Pancreas (tissue), 10 donors: Measurements from ENCODE around the gene TESMIN. TPM values are rescaled to one million over a fixed set of nuclear protein-coding genes. Genes with fewer than 3 reads are reported as not detected.

Experiments
- ATAC-seq, 4 donors: fragments of 200-7000 bp; cut with Tn5 transposase; one replicate each; pipeline versions ENCODE4 v1.8.0 to v1.9.1; 2020; ENCODE audit warnings: mild to moderate bottlenecking in 4 of 4, moderate library complexity in 4 of 4
- DNase-seq, 6 donors: peaks; one replicate each; pipeline ENCODE4 v3.0.0-alpha.2; 2020
- FAIRE-seq: peaks from 2 replicates; lab custom pipeline; 2012; peaks lifted over from hg19 to GRCh38; lab: Jason Lieb, UNC
- H3K27ac ChIP-seq, 4 donors: fragments of 200-600 bp; sonication (generic); 1 replicate in 3 of 4; 2 replicates in 1 of 4; pipeline versions ENCODE4 v1.5.0 to v1.8.0; 2020
- H3K27me3 ChIP-seq, 4 donors: fragments of 200-600 bp; one replicate each; pipeline ENCODE4 v1.8.0; 2021
- H3K36me3 ChIP-seq, 3 donors: fragments of 200-600 bp; sonication (generic) in 1 of 3; one replicate each; pipeline versions ENCODE4 v1.5.0 to v1.8.0; 2020 to 2021
- H3K4me1 ChIP-seq, 3 donors: fragments of 200-600 bp; one replicate each; pipeline ENCODE4 v1.8.0; 2021
- H3K4me3 ChIP-seq, 4 donors: fragments of 200-600 bp; sonication (generic) in 2 of 4; one replicate each; pipeline versions ENCODE4 v1.5.0 to v1.8.0; 2020 to 2021
- H3K9me3 ChIP-seq, 4 donors: fragments of 200-600 bp; one replicate each; pipeline ENCODE4 v1.8.0; 2021
- WGBS, 2 donors: extraction: QIAGEN DNeasy Blood & Tissue Kit; methylation state at CpG; one replicate each; pipeline ENCODE4 v1.1.7; 2013; 5-methylcytosine and 5-hydroxymethylcytosine counted together
- intact Hi-C, 3 donors: fragments of 100-400 bp; cut with DNase I; formaldehyde crosslinking; loops; one replicate each; pipeline versions ENCODE4 v1.11.1 to v1.14.2; 2022
- polyA plus RNA-seq, 2 donors: library from polyadenylated mRNA; stranded (reverse); fragments of 200-250 nt; gene quantifications; one replicate each; pipeline ENCODE4 v1.2.3, GENCODE V29; 2013
- total RNA-seq, 6 donors: library from RNA; stranded (reverse); fragmentation: NEBNext Ultra II Directional in 4 of 6; extraction: Animal tissue kit (Norgen Biotek cat#: 25700) in 4 of 6; gene quantifications; one replicate each; pipeline versions ENCODE4 v1.2.1 to v1.2.4, GENCODE V29; 2021 to 2023
- TF ChIP-seq, protein P1 (sequence below), 4 donors: fragments of 200-600 bp; sonication (generic) in 3 of 4; IDR thresholded peaks; one replicate each; pipeline versions ENCODE4 v1.5.0 to v1.8.0; 2021; ENCODE audit warnings: antibody characterized with exemption in 4 of 4
- donor health status: healthy with polysubstance abuse.
- donor health status: DM: no; HTN: no; CAD: no; lungs with moderate emphysema.
- donor health status: DM: no; HTN: no; CAD: no.
- donor health status: control.
- donor health status: control.
- donor health status: Bipolar disorder and iron deficiency.
- donor health status: DM: yes; HTN: yes; CAD: no.
- donor health status: DM: no; HTN: no; CAD: no.
- donor health status: DM: no; HTN: no; CAD: no.
- donor health status: DM: yes; HTN: yes; CAD: no.

The TESMIN gene
- total and polyA plus RNA-seq, 8 donors, result 1.4 to 3.6 (median 1.9) TPM

GRCh38 chr11:68658661-68659060 lies 92.7 kb downstream of the TESMIN start:
- ATAC-seq (peak in 2 of 4 donors; percentile 46 to 47), DNase-seq (no peak), FAIRE-seq (no peak)
- 76 to 81% methylated on average over 13 of the region's 13 CpGs for WGBS, 2 donors
- no peaks in the 10 kb centered on the region for H3K27me3 ChIP-seq
- no peaks in the 10 kb centered on the region for H3K9me3 ChIP-seq
- H3K4me3 ChIP-seq, result no peak overlapping the region
- H3K27ac ChIP-seq, result no peak overlapping the region
- no peaks in the 10 kb centered on the region for H3K36me3 ChIP-seq
- TF ChIP-seq, protein P1, sequence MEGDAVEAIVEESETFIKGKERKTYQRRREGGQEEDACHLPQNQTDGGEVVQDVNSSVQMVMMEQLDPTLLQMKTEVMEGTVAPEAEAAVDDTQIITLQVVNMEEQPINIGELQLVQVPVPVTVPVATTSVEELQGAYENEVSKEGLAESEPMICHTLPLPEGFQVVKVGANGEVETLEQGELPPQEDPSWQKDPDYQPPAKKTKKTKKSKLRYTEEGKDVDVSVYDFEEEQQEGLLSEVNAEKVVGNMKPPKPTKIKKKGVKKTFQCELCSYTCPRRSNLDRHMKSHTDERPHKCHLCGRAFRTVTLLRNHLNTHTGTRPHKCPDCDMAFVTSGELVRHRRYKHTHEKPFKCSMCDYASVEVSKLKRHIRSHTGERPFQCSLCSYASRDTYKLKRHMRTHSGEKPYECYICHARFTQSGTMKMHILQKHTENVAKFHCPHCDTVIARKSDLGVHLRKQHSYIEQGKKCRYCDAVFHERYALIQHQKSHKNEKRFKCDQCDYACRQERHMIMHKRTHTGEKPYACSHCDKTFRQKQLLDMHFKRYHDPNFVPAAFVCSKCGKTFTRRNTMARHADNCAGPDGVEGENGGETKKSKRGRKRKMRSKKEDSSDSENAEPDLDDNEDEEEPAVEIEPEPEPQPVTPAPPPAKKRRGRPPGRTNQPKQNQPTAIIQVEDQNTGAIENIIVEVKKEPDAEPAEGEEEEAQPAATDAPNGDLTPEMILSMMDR (IDR thresholded peaks at IDR 0.05), result no peak
- no peaks in the 10 kb centered on the region for H3K4me1 ChIP-seq
- intact Hi-C loops, result no loop called here

GRCh38 chr11:68658097-68658496 lies 93.2 kb downstream of the TESMIN start:
- H3K4me1 ChIP-seq, result no peaks in the 10 kb centered on the region
- H3K27ac ChIP-seq, result no peak overlapping the region
- DNase-seq (no peak), FAIRE-seq (no peak), ATAC-seq (no peak)
- intact Hi-C loops, result no loop called here
- TF ChIP-seq, protein P1 (IDR thresholded peaks at IDR 0.05), result no peak
- no peaks in the 10 kb centered on the region for H3K36me3 ChIP-seq
- H3K4me3 ChIP-seq, result no peak overlapping the region
- no peaks in the 10 kb centered on the region for H3K27me3 ChIP-seq
- WGBS, 2 donors, result 91 to 96% methylated on average over 8 of the region's 8 CpGs
- no peaks in the 10 kb centered on the region for H3K9me3 ChIP-seq

Other genes starting within 250 kb of the TESMIN start
- gene GAL, start 67.0 kb downstream of the TESMIN start, total RNA-seq, result 1 to 10 TPM in 3 of 6 donors, under 1 TPM in 3; 0.38 to 1.6 (median 0.98) TPM
- gene GAL, start 67.0 kb downstream of the TESMIN start, polyA plus RNA-seq, result 1 to 10 TPM in 1 of 2 donors, under 1 TPM in 1; 0.72 to 6.3 TPM
- 10 to 100 TPM; 16.9 to 33.7 (median 22.7) TPM for gene CPT1A, start 90.4 kb upstream of the TESMIN start, total RNA-seq
- gene CPT1A, start 90.4 kb upstream of the TESMIN start, polyA plus RNA-seq, result 10 to 100 TPM in 1 of 2 donors, 1 to 10 TPM in 1; 9.5 to 15.6 TPM
- 10 to 100 TPM; 17.9 to 28.1 (median 23.6) TPM for gene MRPL21, start 152.3 kb upstream of the TESMIN start, total RNA-seq
- gene MRPL21, start 152.3 kb upstream of the TESMIN start, polyA plus RNA-seq, result 10 to 100 TPM; 38.1 to 42.1 TPM
- gene IGHMBP2, start 152.4 kb upstream of the TESMIN start, total RNA-seq, result 10 to 100 TPM in 3 of 6 donors, 1 to 10 TPM in 3; 8.5 to 13.3 (median 10.7) TPM
- 10 to 100 TPM; 33.0 to 41.3 TPM for gene IGHMBP2, start 152.4 kb upstream of the TESMIN start, polyA plus RNA-seq
- not detected for gene MRGPRD, start 229.5 kb upstream of the TESMIN start, total RNA-seq
- gene MRGPRD, start 229.5 kb upstream of the TESMIN start, polyA plus RNA-seq, result not detected